DND-41 (cell line): Measurements from ENCODE around the gene LAT.
A peak's percentile ranks its signal among the peaks of the same experiment; 100 is the strongest.

Source experiments
- ATAC-seq: fragments of 200-7000 bp; cut with Tn5 transposase; 3 replicates; pipeline ENCODE4 v1.9.1; 2021; ENCODE audit warnings: low read depth; ENCODE audit not compliant: insufficient read depth
- DNase-seq: peaks from one replicate; pipeline ENCODE4 v3.0.0-alpha.2; 2020
- H2AFZ ChIP-seq: 2 replicates; pipeline ENCODE4 v1.6.0; 2012; ENCODE audit warnings: low read depth, low read length
- H3K27ac ChIP-seq: 2 replicates; pipeline ENCODE4 v1.5.1; 2012; ENCODE audit warnings: low read length, inconsistent platforms
- H3K27me3 ChIP-seq: fragments of 200-600 bp; sonication (generic); 2 replicates; pipeline ENCODE4 v1.6.0; 2012; ENCODE audit warnings: low read length, mild to moderate bottlenecking, inconsistent platforms; ENCODE audit not compliant: insufficient read depth, poor library complexity
- H3K36me3 ChIP-seq: 2 replicates; pipeline ENCODE4 v1.5.1; 2012; ENCODE audit warnings: low read length, inconsistent platforms; ENCODE audit not compliant: insufficient read depth
- H3K4me1 ChIP-seq: 2 replicates; pipeline ENCODE4 v1.5.1; 2012; ENCODE audit warnings: mild to moderate bottlenecking, low read length; ENCODE audit not compliant: insufficient read depth
- H3K4me2 ChIP-seq: 2 replicates; pipeline ENCODE4 v1.6.0; 2012; ENCODE audit warnings: mild to moderate bottlenecking, moderate library complexity, low read length, inconsistent platforms; ENCODE audit not compliant: insufficient read depth
- H3K4me3 ChIP-seq, 2 experiments: fragments of 200-600 bp in 1 of 2; shearing (Covaris generic) in 1 of 2; 2 replicates each; pipeline ENCODE4 v1.5.1; 2012 to 2016; ENCODE audit warnings: inconsistent platforms in 2 of 2, low read length in 2 of 2, mild to moderate bottlenecking in 2 of 2, low read depth in 1 of 2, moderate library complexity in 1 of 2
- H3K79me2 ChIP-seq: 2 replicates; pipeline ENCODE4 v1.6.0; 2012; ENCODE audit warnings: low read length, inconsistent platforms; ENCODE audit not compliant: insufficient read depth
- H3K9ac ChIP-seq: 2 replicates; pipeline ENCODE4 v1.6.0; 2012; ENCODE audit warnings: low read depth, mild to moderate bottlenecking, inconsistent platforms, low read length, moderate library complexity
- H3K9me3 ChIP-seq: 2 replicates; pipeline ENCODE4 v1.5.1; 2012; ENCODE audit warnings: low read length, moderate library complexity, mild to moderate bottlenecking, inconsistent platforms; ENCODE audit not compliant: insufficient read depth, severe bottlenecking
- H4K20me1 ChIP-seq: 2 replicates; pipeline ENCODE4 v1.6.0; 2012; ENCODE audit warnings: low read length; ENCODE audit not compliant: insufficient read depth
- CTCF ChIP-seq: IDR thresholded peaks from 2 replicates; pipeline ENCODE4 v1.5.1; 2012; ENCODE audit warnings: borderline replicate concordance, low read length, moderate library complexity, mild to moderate bottlenecking; ENCODE audit not compliant: poor library complexity, severe bottlenecking; ENCODE audit errors: extremely low read depth
- EZH2 ChIP-seq: IDR thresholded peaks from 3 replicates; pipeline ENCODE4 v1.6.1; 2012; ENCODE audit warnings: borderline replicate concordance, low read depth, mild to moderate bottlenecking, moderate library complexity, low read length, inconsistent platforms; ENCODE audit not compliant: severe bottlenecking

Gene LAT

GRCh38 chr16:28984619-28985135 lies at the start of gene LAT:
LAT (plus strand) TSS chr16:28985052; CDS start chr16:28985418, 366 bp downstream.
- no peaks in the 10 kb centered on the region for H4K20me1 ChIP-seq
- 0 out of 2 replicates have a peak within 1 kb of the TSS, but pooled peaks have one; percentile 31 for H2AFZ ChIP-seq
- no peaks in the 10 kb centered on the region for H3K27me3 ChIP-seq
- peak within 1 kb of the TSS; percentile 70 for H3K27ac ChIP-seq
- DNase-seq (peak; percentile 92), ATAC-seq (peak; percentile 90)
- no peaks in the 10 kb centered on the region for H3K79me2 ChIP-seq
- H3K4me2 ChIP-seq = peak within 1 kb of the TSS; percentile 61
- H3K4me1 ChIP-seq = peaks cover 27% of the 10 kb centered on the region
- no peaks in the 10 kb centered on the region for H3K9me3 ChIP-seq
- TF ChIP-seq EZH2 (no peak), CTCF (no peak)
- peaks cover 51% of the 10 kb centered on the region for H3K36me3 ChIP-seq
- H3K9ac ChIP-seq = peak within 1 kb of the TSS; percentile 47
- peak within 1 kb of the TSS in 1 of 2 experiments; percentile 49; a peak in 2 of 4 replicates for H3K4me3 ChIP-seq

- H3K4me3 ChIP-seq = no peak overlapping the region
- H3K4me1 ChIP-seq = peaks cover 31% of the 10 kb centered on the region
- H3K27ac ChIP-seq = no peak overlapping the region
- no peaks in the 10 kb centered on the region for H3K36me3 ChIP-seq
- no peaks in the 10 kb centered on the region for H3K9me3 ChIP-seq
- TF ChIP-seq EZH2 = no peak
- TF ChIP-seq CTCF = no peak
- H3K4me2 ChIP-seq = no peak overlapping the region
- H3K27me3 ChIP-seq = no peaks in the 10 kb centered on the region
- DNase-seq = no peak
- ATAC-seq = no peak
- no peaks in the 10 kb centered on the region for H3K79me2 ChIP-seq
- H2AFZ ChIP-seq = no peak overlapping the region
- H4K20me1 ChIP-seq = no peaks in the 10 kb centered on the region
- no peak overlapping the region for H3K9ac ChIP-seq
Measured at GRCh38 chr16:28935346-28935745, 49.5 kb upstream of the LAT start.

GRCh38 chr16:28935924-28936783 lies 48.7 kb upstream of the LAT start:
- Histone ChIP-seq H3K27ac (no peak overlapping the region), H3K9ac (no peak overlapping the region), H3K79me2 (no peaks in the 10 kb centered on the region), H4K20me1 (no peaks in the 10 kb centered on the region), H3K27me3 (no peaks in the 10 kb centered on the region), H3K4me1 (peaks cover 23% of the 10 kb centered on the region), H2AFZ (peak overlapping the region; percentile 39), H3K4me2 (no peak overlapping the region), H3K36me3 (no peaks in the 10 kb centered on the region), H3K9me3 (no peaks in the 10 kb centered on the region), H3K4me3 (no peak overlapping the region)
- ATAC-seq = peak; percentile 87
- DNase-seq = peak; percentile 69
- TF ChIP-seq EZH2 (no peak), CTCF (no peak)
